ENCODE results near the gene TARS3.

DNA sequence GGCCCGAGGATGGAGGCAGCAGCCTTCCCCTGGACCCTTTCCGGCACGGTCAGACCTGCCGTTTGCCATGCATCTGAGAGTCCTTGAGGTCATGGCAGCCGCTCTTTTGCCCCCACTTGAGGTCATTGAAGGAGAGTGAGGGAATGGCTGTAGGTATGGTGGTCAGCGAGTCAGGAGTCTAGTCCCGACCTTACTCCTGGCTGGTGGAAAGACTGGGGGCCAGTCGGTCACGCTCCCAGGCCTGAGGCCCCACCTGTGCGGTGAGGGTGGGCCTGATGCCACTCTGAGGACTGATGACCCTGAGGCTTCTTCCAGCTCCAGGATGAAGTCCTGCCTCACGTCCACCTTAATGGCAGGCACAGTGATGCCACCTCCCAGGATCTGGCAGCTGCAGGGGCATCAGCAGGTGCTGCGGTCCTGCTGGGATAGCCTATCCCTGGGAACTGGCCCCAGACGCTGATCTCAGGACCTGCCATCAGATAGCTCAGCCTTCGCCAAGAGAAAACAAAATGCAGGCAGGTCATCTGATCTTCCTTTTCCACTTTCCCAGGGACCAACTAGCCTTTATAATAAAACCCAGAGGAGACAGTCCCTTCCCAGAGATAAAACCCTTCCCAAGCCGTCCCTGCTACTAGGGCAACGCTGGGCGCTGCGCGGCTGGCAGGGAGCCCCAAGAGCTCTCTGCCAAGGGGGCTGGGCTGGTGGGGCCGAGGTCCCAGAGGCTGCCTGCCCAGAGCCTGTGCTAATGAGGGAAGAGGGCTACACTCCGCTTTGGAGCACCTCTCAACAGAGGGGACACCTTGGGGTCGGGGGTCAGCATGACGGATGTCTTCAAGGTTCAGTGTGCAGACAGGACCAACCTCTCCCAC, 114.3 kb downstream of the TARS3 start:
- TF ChIP-seq POLR2A (IDR thresholded peaks at IDR 0.05; ENCODE audit: low read length): no peak
- TF ChIP-seq GATA1 (IDR thresholded peaks at IDR 0.05; ENCODE audit: low read depth, low read length): no peak
